SK-N-SH (cell line): ENCODE results near the gene UTRN.

Experiments
- FOSL2 ChIP-seq: IDR thresholded peaks from 2 replicates; pipeline ENCODE4 v1.4.0; 2012; ENCODE audit warnings: low read depth, mild to moderate bottlenecking, moderate library complexity, borderline replicate concordance
- FOXJ3 ChIP-seq: sonication (generic); formaldehyde crosslinking; IDR thresholded peaks from 2 replicates; pipeline ENCODE4 v1.5.1; 2020; ENCODE audit warnings: mild to moderate bottlenecking, missing genetic modification reagents
- RXRA ChIP-seq: IDR thresholded peaks from 2 replicates; pipeline ENCODE4 v1.4.0; 2012; ENCODE audit warnings: low read depth, mild to moderate bottlenecking, borderline replicate concordance
- TF ChIP-seq, protein P1 (sequence below): fragments of 200-600 bp; sonication (generic); IDR thresholded peaks from 2 replicates; pipeline ENCODE4 v1.6.1; 2017; ENCODE audit warnings: antibody characterized with exemption, mild to moderate bottlenecking, moderate library complexity
- TF ChIP-seq, protein P2 (sequence below): IDR thresholded peaks from 2 replicates; pipeline ENCODE4 v1.6.1; 2012; ENCODE audit warnings: mild to moderate bottlenecking, low read depth, low read length, moderate library complexity
- TF ChIP-seq, protein P3 (sequence below): IDR thresholded peaks from 2 replicates; pipeline ENCODE4 v1.4.0; 2012; ENCODE audit warnings: low read depth

DNA sequence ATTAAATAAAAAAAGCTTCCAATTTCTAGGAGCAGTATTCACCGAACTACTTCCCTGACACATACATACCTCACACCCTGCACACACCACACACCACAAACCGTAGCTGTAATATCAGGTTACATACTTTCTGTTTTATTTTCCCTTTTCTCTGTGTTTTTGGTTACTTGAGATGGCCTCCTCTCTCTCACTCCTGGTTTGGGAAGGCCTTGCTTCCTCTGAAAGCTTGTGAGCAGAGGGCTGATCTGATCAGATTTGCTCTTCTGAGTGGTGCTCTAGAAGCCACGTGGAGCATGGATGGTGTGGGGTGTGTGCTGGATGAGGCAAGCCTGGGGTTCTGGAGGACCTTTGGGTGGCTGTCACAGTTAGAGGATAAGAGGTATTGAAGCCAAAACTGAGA is 20.9 kb downstream of the UTRN start:
- TF ChIP-seq, protein P1, sequence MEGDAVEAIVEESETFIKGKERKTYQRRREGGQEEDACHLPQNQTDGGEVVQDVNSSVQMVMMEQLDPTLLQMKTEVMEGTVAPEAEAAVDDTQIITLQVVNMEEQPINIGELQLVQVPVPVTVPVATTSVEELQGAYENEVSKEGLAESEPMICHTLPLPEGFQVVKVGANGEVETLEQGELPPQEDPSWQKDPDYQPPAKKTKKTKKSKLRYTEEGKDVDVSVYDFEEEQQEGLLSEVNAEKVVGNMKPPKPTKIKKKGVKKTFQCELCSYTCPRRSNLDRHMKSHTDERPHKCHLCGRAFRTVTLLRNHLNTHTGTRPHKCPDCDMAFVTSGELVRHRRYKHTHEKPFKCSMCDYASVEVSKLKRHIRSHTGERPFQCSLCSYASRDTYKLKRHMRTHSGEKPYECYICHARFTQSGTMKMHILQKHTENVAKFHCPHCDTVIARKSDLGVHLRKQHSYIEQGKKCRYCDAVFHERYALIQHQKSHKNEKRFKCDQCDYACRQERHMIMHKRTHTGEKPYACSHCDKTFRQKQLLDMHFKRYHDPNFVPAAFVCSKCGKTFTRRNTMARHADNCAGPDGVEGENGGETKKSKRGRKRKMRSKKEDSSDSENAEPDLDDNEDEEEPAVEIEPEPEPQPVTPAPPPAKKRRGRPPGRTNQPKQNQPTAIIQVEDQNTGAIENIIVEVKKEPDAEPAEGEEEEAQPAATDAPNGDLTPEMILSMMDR, result no peak
- TF ChIP-seq FOSL2 (no peak), RXRA (no peak), FOXJ3 (no peak)
- TF ChIP-seq, protein P2, sequence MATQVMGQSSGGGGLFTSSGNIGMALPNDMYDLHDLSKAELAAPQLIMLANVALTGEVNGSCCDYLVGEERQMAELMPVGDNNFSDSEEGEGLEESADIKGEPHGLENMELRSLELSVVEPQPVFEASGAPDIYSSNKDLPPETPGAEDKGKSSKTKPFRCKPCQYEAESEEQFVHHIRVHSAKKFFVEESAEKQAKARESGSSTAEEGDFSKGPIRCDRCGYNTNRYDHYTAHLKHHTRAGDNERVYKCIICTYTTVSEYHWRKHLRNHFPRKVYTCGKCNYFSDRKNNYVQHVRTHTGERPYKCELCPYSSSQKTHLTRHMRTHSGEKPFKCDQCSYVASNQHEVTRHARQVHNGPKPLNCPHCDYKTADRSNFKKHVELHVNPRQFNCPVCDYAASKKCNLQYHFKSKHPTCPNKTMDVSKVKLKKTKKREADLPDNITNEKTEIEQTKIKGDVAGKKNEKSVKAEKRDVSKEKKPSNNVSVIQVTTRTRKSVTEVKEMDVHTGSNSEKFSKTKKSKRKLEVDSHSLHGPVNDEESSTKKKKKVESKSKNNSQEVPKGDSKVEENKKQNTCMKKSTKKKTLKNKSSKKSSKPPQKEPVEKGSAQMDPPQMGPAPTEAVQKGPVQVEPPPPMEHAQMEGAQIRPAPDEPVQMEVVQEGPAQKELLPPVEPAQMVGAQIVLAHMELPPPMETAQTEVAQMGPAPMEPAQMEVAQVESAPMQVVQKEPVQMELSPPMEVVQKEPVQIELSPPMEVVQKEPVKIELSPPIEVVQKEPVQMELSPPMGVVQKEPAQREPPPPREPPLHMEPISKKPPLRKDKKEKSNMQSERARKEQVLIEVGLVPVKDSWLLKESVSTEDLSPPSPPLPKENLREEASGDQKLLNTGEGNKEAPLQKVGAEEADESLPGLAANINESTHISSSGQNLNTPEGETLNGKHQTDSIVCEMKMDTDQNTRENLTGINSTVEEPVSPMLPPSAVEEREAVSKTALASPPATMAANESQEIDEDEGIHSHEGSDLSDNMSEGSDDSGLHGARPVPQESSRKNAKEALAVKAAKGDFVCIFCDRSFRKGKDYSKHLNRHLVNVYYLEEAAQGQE, result no peak
- TF ChIP-seq, protein P3, sequence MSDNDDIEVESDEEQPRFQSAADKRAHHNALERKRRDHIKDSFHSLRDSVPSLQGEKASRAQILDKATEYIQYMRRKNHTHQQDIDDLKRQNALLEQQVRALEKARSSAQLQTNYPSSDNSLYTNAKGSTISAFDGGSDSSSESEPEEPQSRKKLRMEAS, result no peak
